Measurements from ENCODE around the gene JAML. TPM values are rescaled to one million over a fixed set of nuclear protein-coding genes. Genes with fewer than 3 reads are reported as not detected.

Gene JAML
- total RNA-seq, 3 donors from 2014 or later, result 2.3 to 16.0 (median 15.7) TPM

DNA sequence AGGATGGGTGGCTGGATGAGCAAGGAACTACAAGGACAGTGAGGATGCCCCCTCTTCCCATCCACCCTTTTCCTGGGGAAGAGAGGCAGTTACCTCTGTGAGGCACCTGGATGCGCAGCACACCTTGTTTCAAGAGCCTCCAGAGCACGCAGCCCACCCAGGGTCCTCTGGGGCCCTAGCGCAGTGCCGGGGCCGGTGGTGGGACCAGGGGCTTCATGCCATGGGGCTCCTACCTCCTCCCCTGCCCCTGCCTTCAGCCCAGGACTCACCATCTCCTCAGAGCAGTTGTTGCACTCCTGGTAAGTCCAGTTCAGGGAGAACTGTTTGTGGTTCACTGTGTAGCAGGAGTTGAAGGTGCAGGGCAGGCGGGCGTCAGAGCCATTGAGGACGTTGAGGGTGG is 56.5 kb downstream of the JAML start:
- Histone ChIP-seq H3K36me3 (no peaks in the 10 kb centered on the region), H3K27ac (no peak overlapping the region), H3K27me3 (no peaks in the 10 kb centered on the region), H3K4me1 (peaks cover 0 to 7% of the 10 kb centered on the region in 2 donors), H3K4me3 (no peak overlapping the region), H3K9me3 (no peaks in the 10 kb centered on the region)
- TF ChIP-seq POLR2A (IDR thresholded peaks at IDR 0.05) (no peak), POLR2AphosphoS5 (IDR thresholded peaks at IDR 0.05) (no peak)
- TF ChIP-seq, protein P1, sequence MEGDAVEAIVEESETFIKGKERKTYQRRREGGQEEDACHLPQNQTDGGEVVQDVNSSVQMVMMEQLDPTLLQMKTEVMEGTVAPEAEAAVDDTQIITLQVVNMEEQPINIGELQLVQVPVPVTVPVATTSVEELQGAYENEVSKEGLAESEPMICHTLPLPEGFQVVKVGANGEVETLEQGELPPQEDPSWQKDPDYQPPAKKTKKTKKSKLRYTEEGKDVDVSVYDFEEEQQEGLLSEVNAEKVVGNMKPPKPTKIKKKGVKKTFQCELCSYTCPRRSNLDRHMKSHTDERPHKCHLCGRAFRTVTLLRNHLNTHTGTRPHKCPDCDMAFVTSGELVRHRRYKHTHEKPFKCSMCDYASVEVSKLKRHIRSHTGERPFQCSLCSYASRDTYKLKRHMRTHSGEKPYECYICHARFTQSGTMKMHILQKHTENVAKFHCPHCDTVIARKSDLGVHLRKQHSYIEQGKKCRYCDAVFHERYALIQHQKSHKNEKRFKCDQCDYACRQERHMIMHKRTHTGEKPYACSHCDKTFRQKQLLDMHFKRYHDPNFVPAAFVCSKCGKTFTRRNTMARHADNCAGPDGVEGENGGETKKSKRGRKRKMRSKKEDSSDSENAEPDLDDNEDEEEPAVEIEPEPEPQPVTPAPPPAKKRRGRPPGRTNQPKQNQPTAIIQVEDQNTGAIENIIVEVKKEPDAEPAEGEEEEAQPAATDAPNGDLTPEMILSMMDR (IDR thresholded peaks at IDR 0.05), result no peak
- no peak for DNase-seq (ENCODE audit: low spot score in 2 of 2)
- intact Hi-C loops (cut with DNase I; ENCODE audit: low total_unique reads), result no loop called here

DNA sequence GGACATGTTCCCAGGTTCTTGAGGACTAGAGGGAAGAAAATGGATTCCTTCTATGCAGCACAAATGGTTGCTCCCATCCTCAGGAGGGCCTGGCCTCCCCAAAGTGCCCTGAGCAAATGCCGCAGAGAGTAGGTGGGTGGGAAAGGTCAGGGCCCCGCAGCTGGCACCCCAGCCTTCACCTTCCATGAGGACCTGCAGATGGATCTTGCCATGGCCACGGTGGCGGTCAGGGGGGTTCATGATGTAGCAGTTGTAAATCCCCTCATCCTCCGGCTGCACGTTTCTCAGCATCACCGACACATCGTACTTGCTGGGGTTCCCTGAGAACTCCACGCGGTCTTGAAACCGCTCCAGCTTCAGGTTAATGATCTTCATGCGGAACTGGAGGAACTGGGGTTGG is 56.9 kb downstream of the JAML start:
- DNase-seq (ENCODE audit: low spot score in 2 of 2), result no peak
- Histone ChIP-seq H3K36me3 (no peaks in the 10 kb centered on the region), H3K4me1 (peaks cover 0 to 7% of the 10 kb centered on the region in 2 donors), H3K27ac (no peak overlapping the region), H3K4me3 (no peak overlapping the region), H3K9me3 (no peaks in the 10 kb centered on the region), H3K27me3 (no peaks in the 10 kb centered on the region)
- intact Hi-C loops (cut with DNase I; ENCODE audit: low total_unique reads), result no loop called here
- TF ChIP-seq, protein P1 (IDR thresholded peaks at IDR 0.05), result no peak
- TF ChIP-seq POLR2A (IDR thresholded peaks at IDR 0.05) (no peak), POLR2AphosphoS5 (IDR thresholded peaks at IDR 0.05) (no peak)

- intact Hi-C loops (cut with DNase I; ENCODE audit: low total_unique reads), result no loop called here
- Histone ChIP-seq H3K36me3 (no peaks in the 10 kb centered on the region), H3K4me3 (no peak overlapping the region), H3K9me3 (no peaks in the 10 kb centered on the region), H3K4me1 (peaks cover 0 to 7% of the 10 kb centered on the region in 2 donors), H3K27me3 (no peaks in the 10 kb centered on the region), H3K27ac (no peak overlapping the region)
- no peak for DNase-seq (ENCODE audit: low spot score in 2 of 2)
- TF ChIP-seq, protein P1 (IDR thresholded peaks at IDR 0.05), result no peak
- TF ChIP-seq POLR2AphosphoS5 (IDR thresholded peaks at IDR 0.05) (no peak), POLR2A (IDR thresholded peaks at IDR 0.05) (no peak)
These were observed 57.6 kb downstream of the JAML start for GRCh38 chr11:118167253-118167652.

DNA sequence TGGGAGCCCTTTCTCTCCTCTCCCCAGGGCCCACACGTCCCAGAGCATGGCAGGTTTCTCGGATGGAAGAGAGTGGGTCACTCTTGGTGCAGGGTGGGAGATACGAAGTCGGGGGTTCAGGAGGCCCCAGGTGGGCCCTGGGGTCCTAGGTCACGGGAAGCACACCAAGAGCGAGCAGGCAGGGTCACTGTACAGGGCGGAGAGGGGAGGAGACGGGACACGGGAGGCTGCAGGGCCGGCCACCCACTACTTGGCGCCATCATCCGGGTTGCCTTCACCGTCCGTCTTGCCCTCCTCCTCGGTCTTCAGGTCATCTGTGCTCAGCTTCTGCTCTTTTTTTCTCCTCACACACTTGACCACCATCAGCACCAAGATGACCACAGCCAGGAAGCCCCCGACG is 58.2 kb downstream of the JAML start:
- H3K27me3 ChIP-seq, result no peaks in the 10 kb centered on the region
- no peak for TF ChIP-seq POLR2A (IDR thresholded peaks at IDR 0.05)
- TF ChIP-seq, protein P1 (IDR thresholded peaks at IDR 0.05), result no peak
- TF ChIP-seq POLR2AphosphoS5 (IDR thresholded peaks at IDR 0.05), result no peak
- no peak for DNase-seq (ENCODE audit: low spot score in 2 of 2)
- peaks cover 0 to 3% of the 10 kb centered on the region in 2 donors for H3K4me1 ChIP-seq
- no peaks in the 10 kb centered on the region for H3K9me3 ChIP-seq
- H3K36me3 ChIP-seq, result no peaks in the 10 kb centered on the region
- intact Hi-C loops (cut with DNase I; ENCODE audit: low total_unique reads), result no loop called here
- H3K4me3 ChIP-seq, result no peak overlapping the region
- no peak overlapping the region for H3K27ac ChIP-seq

DNA sequence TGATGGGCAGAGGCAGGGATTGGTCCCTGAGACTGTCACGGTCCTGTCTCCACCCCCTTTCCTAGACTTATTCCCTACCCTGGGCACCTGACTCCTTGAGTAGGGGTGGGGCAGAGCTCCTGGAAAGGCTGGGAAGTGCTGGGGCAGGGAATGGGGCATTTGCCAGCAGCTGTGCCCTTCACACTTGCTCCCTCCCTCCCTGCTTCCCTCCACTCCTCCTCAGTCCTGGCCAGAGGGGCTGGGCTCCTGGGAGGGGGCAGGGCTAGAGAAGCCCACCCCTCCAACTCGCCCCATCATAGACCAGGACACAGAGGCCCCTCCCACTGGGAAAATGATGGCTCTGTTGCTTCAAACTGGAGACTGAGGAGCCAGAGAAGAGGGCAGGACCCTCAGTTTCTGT is 59.9 kb downstream of the JAML start:
- no peaks in the 10 kb centered on the region for H3K27me3 ChIP-seq
- H3K36me3 ChIP-seq, result no peaks in the 10 kb centered on the region
- H3K27ac ChIP-seq, result no peak overlapping the region
- intact Hi-C loops (cut with DNase I; ENCODE audit: low total_unique reads), result no loop called here
- H3K9me3 ChIP-seq, result no peaks in the 10 kb centered on the region
- H3K4me3 ChIP-seq, result no peak overlapping the region
- TF ChIP-seq POLR2A (IDR thresholded peaks at IDR 0.05), result no peak
- TF ChIP-seq, protein P1 (IDR thresholded peaks at IDR 0.05), result no peak
- TF ChIP-seq POLR2AphosphoS5 (IDR thresholded peaks at IDR 0.05), result no peak
- no peak for DNase-seq (ENCODE audit: low spot score in 2 of 2)
- H3K4me1 ChIP-seq, result no peaks in the 10 kb centered on the region

Measured in breast epithelium (tissue), 4 donors.